Activated CD8-positive, alpha-beta memory T cell treated with anti-CD3 and anti-CD28 coated beads for 24 hours (primary cell): ENCODE results near the gene SPON2.

Experiments
- DNase-seq: peaks from one replicate; pipeline ENCODE4 v3.0.0-alpha.2; 2020

Gene SPON2

DNA sequence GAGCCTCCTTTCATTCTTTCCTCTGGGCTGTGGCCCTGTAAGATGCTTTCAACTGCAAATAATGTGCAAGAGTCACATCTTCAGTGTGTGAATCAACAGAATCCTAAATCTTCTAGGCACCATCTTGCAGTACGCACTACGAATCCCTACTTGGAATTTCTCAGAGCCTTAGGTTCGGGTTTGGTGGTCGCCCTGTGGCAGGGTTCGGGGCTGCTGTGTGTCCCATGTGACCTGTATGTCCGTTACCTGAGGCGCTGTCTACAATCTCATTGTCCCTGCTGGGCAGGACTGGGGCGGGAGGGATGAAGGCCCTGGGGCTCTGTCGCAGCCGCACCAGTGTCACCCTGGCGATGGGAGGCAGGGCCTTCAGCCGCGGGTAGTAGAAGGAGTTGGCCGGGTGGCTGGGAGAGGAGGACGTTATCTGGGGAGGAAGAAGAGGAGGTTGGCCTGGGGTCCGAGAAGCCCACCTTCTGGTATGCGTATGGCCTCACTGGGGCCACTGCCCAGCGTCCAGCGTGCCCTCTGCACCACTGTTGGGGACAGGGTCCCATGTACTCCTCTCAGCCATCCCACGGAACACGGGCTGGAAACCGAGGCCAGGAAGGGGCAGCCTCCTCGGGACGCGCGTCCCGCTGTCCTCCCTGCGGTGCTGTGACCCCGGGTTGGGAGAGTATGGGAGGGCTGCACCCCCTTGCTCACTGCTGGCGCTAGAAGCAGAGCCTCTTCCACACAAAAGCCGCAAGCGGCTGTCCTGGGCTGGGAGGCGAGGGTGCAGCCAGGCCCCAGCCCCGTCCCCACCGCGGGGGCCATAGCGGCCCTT, 2.0 kb downstream of the SPON2 start:
- DNase-seq = no peak

DNA sequence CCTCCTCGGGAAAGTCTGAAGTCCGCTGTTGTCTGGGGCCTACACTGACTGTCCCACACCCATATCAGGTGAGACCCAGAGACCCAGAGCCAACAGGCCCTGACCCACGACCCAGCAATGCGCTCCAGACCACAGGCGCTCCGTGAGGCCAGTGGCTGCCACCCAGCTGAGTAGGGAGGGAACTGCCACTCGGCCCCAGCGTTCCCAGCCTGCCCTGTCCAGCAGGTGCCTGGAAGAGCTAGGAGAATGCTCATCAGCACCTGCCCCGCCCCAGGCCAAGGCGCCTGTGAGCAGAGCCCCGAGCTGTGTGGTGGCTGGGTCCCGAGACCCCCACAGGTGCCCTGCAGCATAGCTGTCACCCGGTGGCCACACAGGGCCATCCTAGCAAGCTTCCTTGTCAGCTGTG, 2.7 kb downstream of the SPON2 start:
- DNase-seq = no peak

DNA sequence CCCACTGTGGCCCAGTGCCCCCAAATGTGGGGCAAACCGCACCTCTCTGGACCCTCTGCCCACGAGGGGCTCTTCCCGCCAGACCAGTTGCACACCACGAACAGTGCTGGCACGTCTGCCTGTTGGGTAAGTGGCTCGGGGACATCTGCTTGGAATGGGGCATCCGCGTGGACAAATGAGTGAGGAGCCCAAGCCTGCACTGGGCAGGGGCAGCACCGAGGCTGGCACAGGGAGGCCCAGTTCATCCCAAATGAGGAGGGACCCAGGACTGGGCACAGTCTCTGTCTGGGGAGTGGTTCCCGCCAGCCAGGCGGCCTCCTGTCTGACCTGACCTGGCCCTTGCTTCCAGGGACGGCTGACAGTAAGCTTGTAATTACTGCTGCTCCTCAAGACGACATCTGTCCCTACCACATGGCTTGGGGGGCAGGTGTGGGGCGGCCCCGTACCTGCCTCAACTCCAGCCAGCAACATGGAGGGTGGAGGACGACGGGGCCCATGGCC, 3.2 kb downstream of the SPON2 start:
- DNase-seq = no peak

DNA sequence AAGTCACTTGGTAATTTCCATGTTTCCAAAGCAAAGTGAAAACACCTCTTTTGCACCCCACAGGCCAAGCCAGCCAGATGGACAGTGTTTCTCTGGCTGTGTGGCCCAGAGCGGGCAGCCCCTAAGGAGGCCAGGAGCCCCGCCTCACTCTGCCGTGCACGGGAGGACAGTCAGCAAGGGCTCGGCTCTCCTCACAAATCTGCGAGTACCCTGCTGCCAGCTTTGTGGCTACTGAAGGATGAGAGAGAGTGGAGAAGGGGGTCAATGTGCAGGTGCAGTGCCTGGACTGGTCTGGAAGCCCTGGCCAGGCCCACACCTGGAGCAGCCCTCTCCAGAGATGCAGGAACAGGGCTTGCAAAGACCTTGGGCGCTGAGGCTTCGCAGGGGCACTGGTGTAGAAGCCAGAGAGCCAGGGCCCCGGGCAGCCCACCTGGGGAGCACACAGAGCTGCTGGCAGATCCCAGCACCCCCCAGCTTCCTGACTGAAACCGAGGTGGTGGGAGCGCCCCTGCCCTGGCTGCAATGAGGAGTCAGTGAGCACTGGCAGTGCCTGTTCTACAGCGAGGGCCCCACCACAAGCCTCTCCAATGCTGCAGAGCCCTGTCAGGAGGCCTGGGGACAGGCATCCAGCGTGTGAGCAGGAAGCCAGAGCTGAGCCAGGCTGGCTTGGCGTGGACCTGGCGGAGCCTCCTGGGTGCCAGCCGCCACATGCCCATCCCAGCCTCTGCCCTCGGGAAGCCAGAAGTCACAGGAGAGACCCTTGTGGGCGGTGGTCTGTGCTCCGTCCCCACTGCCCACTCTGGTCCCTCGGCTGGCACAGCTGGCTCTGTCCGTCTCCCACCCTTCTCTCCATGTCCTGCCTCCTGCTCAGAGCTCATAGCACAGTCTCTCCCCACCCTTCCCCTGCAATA, 3.9 kb downstream of the SPON2 start:
- DNase-seq = no peak

DNA sequence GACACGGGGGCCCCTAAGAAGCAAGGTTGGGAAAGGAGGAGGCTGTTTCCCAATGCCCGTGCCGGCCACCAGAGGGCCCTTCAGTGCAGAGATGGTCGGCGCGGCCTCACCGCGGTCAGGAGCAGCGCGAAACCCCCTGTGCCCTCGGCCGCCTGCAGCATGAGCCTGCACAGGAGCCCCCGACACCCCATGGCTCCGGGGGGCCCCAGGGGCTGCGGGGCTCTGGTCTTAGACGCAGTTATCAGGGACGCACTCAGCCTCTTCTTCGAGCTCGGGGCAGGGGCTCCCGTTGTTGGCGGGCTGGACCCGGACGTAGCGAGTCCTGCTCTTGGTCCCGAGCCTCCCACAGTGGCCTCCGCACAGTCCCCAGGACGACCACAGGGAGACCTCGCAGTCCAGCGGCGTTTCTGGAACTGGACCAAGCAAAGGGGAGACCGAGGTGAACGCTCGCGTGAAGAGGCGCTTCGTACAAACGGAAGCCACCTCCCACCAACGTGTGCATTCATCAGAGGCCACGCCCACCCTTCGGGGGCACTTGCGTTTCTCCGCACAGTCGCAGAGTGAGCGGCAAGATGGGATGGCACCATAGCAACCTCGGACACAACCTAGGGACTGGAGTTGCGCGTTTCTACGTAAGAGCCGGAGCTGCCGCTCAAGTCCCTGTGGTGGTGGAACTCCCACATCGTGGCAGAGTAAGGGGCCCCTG, 5.0 kb downstream of the SPON2 start:
- DNase-seq = peak; percentile 93

DNA sequence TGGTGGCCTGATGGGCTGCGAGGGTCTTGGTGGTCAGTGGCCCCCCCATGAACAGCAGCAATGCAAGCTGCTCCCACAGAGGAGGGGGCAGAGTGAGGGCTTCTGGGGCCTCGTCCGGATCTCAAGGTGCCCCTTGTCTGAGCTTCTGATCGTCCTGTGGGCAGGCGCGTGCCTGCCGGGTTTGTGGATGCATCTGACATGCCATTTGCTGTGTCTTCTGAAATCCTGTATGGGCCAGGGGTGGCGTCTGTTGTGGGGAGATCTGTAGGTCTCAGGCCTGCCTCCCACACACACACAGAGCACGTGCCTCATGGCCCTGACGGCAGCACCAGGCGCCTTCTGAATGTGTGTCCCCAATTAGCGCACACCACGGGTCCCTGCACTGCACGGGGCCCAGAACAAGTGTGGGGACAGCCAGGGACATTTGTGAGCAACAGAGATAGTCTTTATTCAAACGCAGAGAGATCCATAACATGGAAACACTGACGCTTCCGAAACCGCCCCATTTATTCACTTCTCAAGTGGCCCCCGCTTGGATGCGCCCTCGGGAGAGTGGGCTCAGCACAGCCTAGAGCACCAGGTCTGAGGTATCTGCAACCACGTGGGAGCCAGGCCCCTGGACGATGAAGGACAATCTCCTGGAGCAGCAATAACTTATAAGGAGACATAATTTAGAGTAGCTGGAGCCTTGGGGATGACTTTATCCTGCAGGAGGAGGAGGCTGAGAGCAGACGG, 5.7 kb downstream of the SPON2 start:
- DNase-seq = no peak

DNA sequence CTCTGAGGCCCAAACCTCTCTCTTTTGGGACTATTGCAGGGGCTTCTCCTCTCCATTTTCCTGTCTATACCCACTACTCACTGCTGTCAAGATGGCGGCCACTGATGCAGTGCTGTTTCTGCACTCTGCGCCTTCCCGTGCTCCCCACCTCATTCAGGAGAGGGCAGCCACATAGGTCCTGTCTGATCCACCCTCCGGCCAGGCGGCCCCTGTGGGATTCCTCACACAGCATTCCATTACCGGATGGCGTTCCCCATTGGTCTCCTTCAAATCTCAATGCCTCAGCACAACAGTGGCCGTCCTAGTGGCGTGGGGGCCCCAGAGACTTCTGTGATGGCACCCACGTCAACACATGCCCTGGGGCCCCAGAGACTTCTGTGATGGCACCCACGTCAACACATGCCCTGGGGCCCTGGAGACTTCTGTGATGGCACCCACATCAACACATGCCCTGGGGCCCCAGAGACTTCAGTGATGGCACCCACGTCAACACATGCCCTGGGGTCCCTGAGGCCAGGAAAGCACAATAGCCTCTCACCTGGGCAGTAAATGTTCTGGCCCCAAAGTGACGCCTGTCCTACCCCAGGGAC, 7.3 kb downstream of the SPON2 start:
- no peak for DNase-seq

DNA sequence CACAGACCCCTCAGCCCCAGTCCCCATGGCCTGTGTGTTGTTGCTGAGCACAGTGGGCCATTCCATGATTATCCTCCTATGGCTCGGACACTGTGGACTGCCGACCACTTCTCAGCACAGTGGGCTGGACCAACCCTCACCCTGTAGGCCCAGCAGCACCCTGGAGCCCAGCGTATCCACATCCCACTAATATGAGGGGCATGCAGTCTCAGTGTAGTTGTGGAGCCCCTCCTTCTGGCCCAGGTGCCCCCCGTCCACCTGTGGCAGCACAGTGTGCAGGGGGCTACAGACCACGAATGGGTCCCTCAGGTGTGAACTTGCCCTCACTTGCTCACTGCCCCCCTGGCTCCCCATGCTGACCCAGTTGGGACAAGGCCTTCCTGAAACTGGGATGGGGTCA, 7.9 kb downstream of the SPON2 start:
- no peak for DNase-seq

DNA sequence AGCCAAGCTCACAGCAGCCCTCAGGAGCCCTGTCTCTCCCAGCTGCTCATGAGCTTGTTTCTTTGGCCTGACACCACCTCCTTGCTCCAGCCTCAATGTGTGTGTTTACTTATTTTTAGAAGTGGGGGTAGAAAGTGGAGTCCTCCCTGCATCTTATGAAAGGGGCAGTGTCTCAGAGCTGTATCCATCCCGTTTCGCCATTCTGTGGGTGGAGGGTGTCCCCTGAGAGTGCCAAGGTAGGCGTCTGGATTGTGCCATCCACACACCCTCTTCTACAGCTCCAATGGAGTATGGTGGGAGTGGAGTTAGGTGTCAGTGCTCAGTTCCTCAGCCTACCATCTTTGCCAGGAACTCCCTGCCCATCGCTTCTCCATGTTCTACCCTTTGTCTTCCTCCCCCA, 8.3 kb downstream of the SPON2 start:
- DNase-seq = no peak

DNA sequence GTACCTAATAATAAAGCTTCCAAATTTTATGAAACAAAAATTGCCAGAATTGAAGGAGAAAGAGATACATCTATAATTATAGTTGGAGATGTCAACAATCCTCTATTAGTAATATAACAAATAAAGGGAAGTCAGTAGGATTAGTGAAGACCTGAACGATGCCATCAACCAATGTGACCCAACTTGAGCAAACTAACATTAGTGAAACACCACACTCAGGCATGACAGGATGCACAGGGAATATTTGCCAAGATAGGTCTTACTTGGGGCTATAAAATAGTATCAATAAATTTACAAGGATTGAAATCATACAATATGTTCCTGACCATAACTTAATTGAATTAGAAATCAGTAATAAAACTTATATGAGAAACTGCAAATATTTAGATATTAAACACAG, 12.0 kb downstream of the SPON2 start:
- no peak for DNase-seq

DNA sequence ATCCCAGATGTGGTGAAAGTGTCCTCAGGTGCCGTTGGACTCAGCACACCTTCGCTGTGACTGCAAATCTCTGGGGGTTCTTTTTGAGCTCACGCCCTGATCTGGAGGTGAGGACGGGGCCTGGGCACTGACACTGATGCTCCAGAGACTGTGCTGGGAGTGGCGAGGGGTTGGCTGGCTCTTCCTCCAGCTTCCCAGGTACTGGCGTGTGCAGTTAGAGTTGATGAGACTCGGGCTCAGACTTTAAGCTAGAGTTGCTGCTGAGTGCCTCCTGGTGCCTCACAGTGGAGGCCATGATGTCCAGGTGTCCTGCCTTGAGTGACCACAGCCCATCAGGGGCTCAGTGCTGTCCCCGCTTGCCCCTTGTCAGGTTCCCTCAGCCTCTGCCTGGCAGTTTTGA, 16.3 kb downstream of the SPON2 start:
- DNase-seq = no peak

DNA sequence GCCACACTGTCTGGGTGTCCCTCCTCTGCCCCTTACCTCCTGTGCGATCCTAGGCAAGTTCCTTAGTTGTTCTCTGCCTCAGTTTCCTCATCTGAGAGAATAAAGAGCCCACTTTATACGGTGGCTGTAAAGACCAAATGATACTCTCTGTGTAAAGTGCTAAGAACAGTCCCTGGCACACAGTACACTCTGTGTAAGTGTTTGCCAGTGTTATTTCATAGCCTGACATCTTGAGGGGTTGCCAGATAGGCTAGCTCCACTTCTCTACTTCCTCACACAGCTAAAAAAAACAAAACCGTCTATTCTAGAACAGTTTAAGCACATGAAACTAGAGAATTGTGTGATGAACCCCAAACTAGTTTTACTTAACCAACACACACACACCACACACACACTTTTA, 17.1 kb downstream of the SPON2 start:
- no peak for DNase-seq

DNA sequence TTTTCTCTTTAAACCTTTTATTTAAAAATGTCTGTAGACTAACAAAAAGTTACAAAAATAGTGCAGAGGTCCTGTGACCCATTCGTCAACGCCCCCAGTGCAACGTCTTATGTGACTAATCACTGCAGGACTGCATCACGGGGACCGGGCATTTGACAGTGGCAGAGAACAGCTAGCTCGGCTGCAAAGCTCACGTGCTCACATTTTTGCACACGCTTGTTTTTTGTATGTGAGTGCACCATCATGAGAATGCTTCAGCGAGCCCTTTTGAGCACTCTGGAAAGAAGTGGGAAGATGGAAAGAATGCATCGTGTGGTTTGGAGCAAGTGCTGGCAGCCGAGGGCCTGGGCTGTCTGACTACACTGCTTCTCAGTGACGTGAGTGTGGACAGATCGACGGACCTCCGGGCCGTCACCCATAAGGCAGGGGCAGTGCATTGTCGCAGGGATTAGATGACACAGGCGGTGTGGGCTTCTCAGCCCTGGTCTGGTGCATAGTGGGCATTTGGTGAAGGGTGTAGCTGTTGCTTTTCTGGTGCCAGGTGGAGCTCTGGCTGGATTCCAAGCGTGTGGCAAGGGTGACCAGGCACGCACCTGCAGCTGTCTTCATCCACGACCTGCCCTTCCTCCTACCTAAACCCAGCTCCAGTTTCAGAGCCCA, 17.7 kb downstream of the SPON2 start:
- DNase-seq = no peak

DNA sequence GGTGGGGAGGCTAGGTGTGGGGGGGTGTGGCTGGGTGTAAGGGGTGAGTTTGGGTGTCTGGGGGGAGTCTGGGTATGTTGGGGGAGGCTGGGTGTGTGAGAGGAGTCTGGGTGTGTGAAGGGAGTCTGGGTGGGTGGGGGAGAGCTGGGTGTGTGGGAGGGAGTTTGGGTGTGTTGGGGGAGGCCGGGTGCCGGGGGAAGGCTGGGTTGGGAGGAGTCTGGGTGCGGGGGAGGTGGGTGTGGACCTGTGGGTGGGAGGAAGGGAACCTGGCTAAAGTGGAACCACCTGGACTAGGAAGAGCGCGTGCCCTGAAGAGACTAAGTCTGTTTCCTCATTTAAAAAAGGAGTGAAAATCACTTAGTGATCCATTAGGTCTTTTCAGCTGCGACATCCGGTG, 18.3 kb downstream of the SPON2 start:
- DNase-seq = no peak

DNA sequence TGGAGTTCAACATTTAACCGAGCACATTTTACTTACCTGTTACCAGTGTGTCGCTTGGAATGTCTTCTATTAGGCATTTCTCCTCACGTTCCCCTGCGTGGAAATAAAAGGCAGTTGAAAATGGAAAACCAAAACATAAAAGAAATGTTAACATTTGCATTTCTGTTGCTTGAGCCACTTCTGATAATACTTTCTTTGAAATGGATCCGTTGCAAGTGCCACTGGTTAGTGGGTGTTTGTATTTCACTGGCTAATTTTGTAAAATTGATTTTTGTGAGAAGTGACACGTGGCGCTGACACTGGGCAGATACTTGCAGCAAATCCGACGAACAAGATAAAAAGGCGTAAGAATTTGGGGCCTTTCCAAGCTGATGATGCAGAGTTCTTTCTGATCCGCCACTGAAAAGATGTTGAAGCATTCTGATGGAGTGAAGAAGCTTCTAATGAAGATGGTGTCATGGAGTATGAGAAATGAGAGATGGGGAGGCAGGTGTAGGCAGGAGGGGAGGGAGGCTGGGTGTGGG, 18.8 kb downstream of the SPON2 start:
- no peak for DNase-seq

DNA sequence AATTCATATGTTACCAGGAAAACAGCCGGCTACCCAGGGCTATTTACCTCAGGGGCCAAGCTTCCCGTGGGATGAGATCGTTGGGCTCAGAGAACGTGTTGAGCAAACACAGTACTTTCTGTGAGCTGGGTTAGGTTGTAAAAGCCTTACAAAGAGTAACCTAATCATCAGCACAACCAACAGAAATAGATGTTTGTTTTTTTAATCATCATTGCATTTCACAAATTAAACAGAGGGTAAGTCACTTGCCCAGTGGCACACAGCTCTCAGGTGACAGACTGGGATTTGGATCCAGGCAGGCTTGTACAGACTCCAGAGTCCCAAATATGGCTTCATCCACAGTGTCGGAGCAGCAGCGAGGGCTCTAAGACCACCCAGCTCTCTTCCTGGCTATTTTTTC, 20.1 kb downstream of the SPON2 start:
- DNase-seq = no peak

DNA sequence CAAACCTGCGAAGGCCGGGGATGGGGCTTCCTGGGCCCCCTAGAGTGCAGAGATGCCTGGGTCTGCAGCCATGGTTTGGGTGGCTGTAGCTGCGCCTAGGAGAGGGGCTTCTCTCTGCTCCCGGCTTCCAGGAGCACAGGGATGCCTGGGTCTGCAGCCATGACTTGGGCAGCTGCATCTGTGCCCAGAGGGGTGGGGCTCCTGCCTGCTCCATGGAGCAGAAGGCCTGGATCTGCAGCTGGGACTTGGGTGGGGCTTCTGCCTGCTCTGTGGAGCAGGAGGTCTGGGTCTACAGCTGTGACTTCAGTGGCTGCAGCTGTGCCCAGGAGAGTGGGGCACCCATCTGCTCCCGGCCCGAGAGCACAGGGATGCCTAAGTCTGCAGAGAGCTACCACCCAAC, 20.8 kb downstream of the SPON2 start:
- DNase-seq = no peak

DNA sequence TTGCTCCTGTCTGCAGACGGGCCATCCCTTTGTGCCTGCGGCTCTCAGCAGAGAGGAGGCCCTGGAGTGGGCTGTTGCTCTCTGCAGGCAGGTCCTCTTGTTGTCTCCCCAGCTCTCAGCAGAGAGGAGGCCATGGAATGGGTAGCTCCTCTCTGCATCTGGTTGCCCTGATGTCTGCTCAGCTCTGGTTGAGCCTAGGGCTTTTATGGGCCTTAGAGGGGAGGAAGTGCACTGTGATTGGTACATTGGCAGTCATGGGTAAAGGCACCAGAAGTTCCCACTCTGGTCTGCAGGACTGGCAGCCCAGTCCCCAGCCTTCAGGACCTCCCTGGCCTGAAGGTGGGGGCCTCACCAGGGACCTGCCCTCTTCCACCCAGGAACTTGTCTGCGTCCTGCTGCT, 21.5 kb downstream of the SPON2 start:
- no peak for DNase-seq

DNA sequence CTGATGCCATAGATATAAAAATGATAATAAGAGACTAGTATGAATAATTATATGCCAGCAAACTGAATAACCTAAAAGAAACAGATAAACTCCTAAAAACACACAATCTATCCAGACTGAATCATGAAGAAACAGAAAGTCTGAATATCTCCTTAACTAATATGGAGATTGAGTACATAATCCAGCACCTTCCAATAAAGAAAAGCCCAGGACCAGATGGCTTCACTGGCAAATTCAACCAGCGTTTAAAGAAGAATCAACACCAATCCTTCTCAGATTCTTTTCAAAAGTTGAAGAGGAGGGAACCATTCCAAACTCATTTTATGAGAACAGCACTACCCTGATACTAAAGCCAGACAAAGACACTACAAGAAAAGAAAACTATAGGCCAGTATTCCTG, 32.5 kb downstream of the SPON2 start:
- DNase-seq = no peak

DNA sequence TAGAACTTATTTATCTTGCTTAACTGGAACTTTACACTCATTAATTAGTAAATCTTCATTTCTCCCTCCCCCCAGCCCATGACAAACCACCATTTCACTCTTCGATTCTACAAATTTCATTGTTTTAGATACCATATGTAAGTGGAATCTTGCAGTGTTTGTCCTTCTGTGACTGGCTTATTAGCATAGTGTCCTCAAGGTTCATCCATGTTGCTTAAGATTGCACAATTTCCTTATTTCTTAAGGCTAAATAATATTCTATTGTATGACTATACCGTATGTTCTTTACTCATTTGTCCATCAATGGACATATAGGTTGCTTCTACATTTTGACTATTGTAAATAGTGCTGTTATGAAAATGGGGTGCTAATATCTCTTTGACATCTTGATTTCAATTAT, 34.5 kb downstream of the SPON2 start:
- DNase-seq = no peak

DNA sequence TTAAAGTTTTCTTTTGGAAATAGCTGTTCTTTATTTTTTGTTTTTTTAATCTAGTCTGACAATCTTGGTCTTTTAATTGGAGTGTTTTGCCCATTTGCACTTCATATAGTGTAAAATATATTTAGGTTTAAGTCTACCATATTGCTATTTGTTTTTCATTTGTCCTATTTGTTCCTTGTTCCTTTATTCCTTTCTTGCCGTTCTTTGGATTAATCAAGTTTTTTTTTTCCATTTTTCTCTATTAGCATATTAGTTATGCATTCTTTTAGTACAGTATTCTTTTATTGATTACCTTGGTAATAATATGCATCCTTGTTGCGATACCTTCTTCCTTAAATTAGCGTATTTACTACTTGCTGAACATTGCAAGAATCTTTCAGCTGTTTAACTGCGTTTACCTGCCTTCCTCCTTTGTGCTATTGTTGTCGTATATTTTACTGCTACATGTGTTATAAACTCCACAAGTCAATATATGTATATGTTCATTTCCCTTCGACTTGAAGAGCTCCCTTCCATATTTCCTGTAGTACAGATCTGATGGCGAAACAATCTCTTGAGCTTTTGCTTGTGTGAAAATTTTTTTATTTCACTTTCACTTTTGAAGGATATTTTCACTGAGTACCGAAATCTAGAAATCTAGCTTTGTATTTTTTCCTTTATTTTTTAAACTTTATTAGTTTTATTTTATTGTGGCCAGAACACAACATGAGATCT, 35.2 kb downstream of the SPON2 start:
- no peak for DNase-seq
